HEK293 (cell line): ENCODE data around the gene MAGEL2.

ENCODE experiments used
- ATF2 ChIP-seq: fragments of 450-650 bp; formaldehyde crosslinking; IDR thresholded peaks from 2 replicates; pipeline ENCODE4 v1.5.1; 2016; ENCODE audit warnings: missing biosample characterization, missing genetic modification characterization, low read depth
- CTCF ChIP-seq: fragments of 450-650 bp; formaldehyde crosslinking; IDR thresholded peaks from 2 replicates; pipeline ENCODE4 v1.5.1; 2016; ENCODE audit warnings: missing biosample characterization, missing genetic modification characterization
- REST ChIP-seq: fragments of 450-650 bp; formaldehyde crosslinking; IDR thresholded peaks from 2 replicates; pipeline ENCODE4 v1.5.1; 2016; ENCODE audit warnings: missing biosample characterization, missing genetic modification characterization
- ZNF175 ChIP-seq: fragments of 450-650 bp; formaldehyde crosslinking; IDR thresholded peaks from 2 replicates; pipeline ENCODE4 v1.5.1; 2016; ENCODE audit warnings: missing biosample characterization, missing genetic modification characterization
- ZNF24 ChIP-seq: fragments of 450-650 bp; formaldehyde crosslinking; IDR thresholded peaks from 2 replicates; pipeline ENCODE4 v1.5.1; 2016; ENCODE audit warnings: missing biosample characterization, missing genetic modification characterization
- ZNF596 ChIP-seq: fragments of 450-650 bp; IDR thresholded peaks from 2 replicates; pipeline ENCODE4 v1.5.0; 2018; ENCODE audit warnings: missing biosample characterization, mild to moderate bottlenecking, missing genetic modification characterization, moderate library complexity

GRCh38 chr15:23687143-23687470, 39.4 kb upstream of the MAGEL2 start, which contains the start of gene NDN:
- TF ChIP-seq REST (tag by site-specific recombination), result no peak
- no peak for TF ChIP-seq CTCF (tag by site-specific recombination)
- TF ChIP-seq ZNF175 (tag by site-specific recombination), result no peak
- no peak for TF ChIP-seq ZNF24 (tag by site-specific recombination)
- TF ChIP-seq ZNF596 (tag by site-specific recombination), result no peak
- no peak for TF ChIP-seq ATF2
